SK-N-SH treated with all-trans-retinoic acid at 6 μM for 48 hours (cell line): ENCODE data around the gene RAPH1.

Source experiments
- ARNTL ChIP-seq: fragments of 450-650 bp; formaldehyde crosslinking; IDR thresholded peaks from 2 replicates; pipeline ENCODE4 v1.5.0; 2020; ENCODE audit warnings: low read depth, mild to moderate bottlenecking, moderate library complexity, borderline replicate concordance
- BACH2 ChIP-seq: fragments of 250-450 bp; sonication (Bioruptor Pico); IDR thresholded peaks from 2 replicates; pipeline ENCODE4 v1.9.0; 2021; ENCODE audit warnings: mild to moderate bottlenecking, borderline replicate concordance
- CSDC2 ChIP-seq: fragments of 250-450 bp; sonication (Bioruptor Pico); IDR thresholded peaks from 2 replicates; pipeline ENCODE4 v1.5.0; 2020; ENCODE audit warnings: mild to moderate bottlenecking, moderate library complexity
- OSR1 ChIP-seq: fragments of 250-450 bp; sonication (Bioruptor Pico); IDR thresholded peaks from 2 replicates; pipeline ENCODE4 v1.8.0; 2022; ENCODE audit warnings: moderate library complexity, mild to moderate bottlenecking, inconsistent platforms
- RARB ChIP-seq: fragments of 250-450 bp; sonication (Bioruptor Pico); IDR thresholded peaks from 2 replicates; pipeline ENCODE4 v1.8.0; 2021; ENCODE audit warnings: mild to moderate bottlenecking, moderate library complexity
- SNAI2 ChIP-seq: fragments of 250-450 bp; sonication (Bioruptor Pico); IDR thresholded peaks from 2 replicates; pipeline ENCODE4 v1.5.0; 2020; ENCODE audit warnings: mild to moderate bottlenecking, moderate library complexity
- TCF4 ChIP-seq: fragments of 250-450 bp; sonication (Bioruptor Pico); IDR thresholded peaks from 2 replicates; pipeline ENCODE4 v1.8.0; 2021; ENCODE audit warnings: mild to moderate bottlenecking, moderate library complexity, borderline replicate concordance
- TOX ChIP-seq: fragments of 250-450 bp; sonication (Bioruptor Pico); IDR thresholded peaks from 2 replicates; pipeline ENCODE4 v1.8.0; 2021; ENCODE audit warnings: mild to moderate bottlenecking, moderate library complexity, borderline replicate concordance
- ZC3H10 ChIP-seq: fragments of 250-450 bp; sonication (Bioruptor Pico); IDR thresholded peaks from 2 replicates; pipeline ENCODE4 v1.5.1; 2021; ENCODE audit warnings: mild to moderate bottlenecking, moderate library complexity
- ZFP3 ChIP-seq: fragments of 250-450 bp; sonication (Bioruptor Pico); IDR thresholded peaks from 2 replicates; pipeline ENCODE4 v1.5.0; 2020; ENCODE audit warnings: mild to moderate bottlenecking, moderate library complexity
- ZFP30 ChIP-seq: fragments of 450-650 bp; formaldehyde crosslinking; IDR thresholded peaks from 2 replicates; pipeline ENCODE4 v1.5.0; 2022; ENCODE audit warnings: mild to moderate bottlenecking, moderate library complexity
- TF ChIP-seq, protein P1 (sequence below): fragments of 250-450 bp; sonication (Bioruptor Pico); IDR thresholded peaks from 2 replicates; pipeline ENCODE4 v1.8.0; 2020; ENCODE audit warnings: mild to moderate bottlenecking, moderate library complexity, borderline replicate concordance
- TF ChIP-seq, protein P2 (sequence below): fragments of 250-450 bp; sonication (Bioruptor Pico); IDR thresholded peaks from 2 replicates; pipeline ENCODE4 v1.5.1; 2020; ENCODE audit warnings: low read depth, mild to moderate bottlenecking, moderate library complexity
- TF ChIP-seq, protein P3 (sequence below): fragments of 250-450 bp; sonication (Bioruptor Pico); IDR thresholded peaks from 2 replicates; pipeline ENCODE4 v1.5.1; 2021; ENCODE audit warnings: mild to moderate bottlenecking, moderate library complexity

DNA sequence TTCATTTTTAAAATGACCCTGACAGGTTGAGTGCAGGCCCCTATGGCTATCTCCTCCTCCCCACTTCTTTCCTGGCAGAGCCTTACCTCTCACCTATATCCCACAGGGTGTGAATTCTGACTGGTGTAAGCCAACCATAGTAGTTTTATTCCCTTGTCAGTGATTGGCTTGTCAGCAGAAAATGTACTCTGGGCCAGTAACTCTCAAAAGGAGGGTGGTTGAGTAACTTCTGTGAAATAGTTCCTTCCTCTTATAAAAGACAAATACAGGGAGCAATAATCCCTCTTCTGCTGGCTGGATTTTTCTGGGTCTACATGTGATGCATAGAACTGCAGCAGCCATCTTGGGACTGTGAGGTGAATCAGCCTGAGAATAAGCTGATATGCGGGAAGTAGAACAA is 83.4 kb downstream of the RAPH1 start:
- TF ChIP-seq, protein P1, sequence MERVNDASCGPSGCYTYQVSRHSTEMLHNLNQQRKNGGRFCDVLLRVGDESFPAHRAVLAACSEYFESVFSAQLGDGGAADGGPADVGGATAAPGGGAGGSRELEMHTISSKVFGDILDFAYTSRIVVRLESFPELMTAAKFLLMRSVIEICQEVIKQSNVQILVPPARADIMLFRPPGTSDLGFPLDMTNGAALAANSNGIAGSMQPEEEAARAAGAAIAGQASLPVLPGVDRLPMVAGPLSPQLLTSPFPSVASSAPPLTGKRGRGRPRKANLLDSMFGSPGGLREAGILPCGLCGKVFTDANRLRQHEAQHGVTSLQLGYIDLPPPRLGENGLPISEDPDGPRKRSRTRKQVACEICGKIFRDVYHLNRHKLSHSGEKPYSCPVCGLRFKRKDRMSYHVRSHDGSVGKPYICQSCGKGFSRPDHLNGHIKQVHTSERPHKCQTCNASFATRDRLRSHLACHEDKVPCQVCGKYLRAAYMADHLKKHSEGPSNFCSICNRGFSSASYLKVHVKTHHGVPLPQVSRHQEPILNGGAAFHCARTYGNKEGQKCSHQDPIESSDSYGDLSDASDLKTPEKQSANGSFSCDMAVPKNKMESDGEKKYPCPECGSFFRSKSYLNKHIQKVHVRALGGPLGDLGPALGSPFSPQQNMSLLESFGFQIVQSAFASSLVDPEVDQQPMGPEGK (CRISPR knock-in tag) = no peak
- TF ChIP-seq TOX = no peak
- no peak for TF ChIP-seq TCF4
- TF ChIP-seq ZFP3 = no peak
- TF ChIP-seq RARB (CRISPR knock-in tag) = no peak
- TF ChIP-seq, protein P2, sequence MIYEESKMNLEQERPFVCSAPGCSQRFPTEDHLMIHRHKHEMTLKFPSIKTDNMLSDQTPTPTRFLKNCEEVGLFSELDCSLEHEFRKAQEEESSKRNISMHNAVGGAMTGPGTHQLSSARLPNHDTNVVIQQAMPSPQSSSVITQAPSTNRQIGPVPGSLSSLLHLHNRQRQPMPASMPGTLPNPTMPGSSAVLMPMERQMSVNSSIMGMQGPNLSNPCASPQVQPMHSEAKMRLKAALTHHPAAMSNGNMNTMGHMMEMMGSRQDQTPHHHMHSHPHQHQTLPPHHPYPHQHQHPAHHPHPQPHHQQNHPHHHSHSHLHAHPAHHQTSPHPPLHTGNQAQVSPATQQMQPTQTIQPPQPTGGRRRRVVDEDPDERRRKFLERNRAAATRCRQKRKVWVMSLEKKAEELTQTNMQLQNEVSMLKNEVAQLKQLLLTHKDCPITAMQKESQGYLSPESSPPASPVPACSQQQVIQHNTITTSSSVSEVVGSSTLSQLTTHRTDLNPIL = no peak
- no peak for TF ChIP-seq ZC3H10 (CRISPR knock-in tag)
- TF ChIP-seq BACH2 = no peak
- no peak for TF ChIP-seq OSR1 (CRISPR knock-in tag)
- TF ChIP-seq CSDC2 = no peak
- TF ChIP-seq ARNTL (CRISPR knock-in tag) = no peak
- no peak for TF ChIP-seq SNAI2 (CRISPR knock-in tag)
- TF ChIP-seq ZFP30 = no peak
- TF ChIP-seq, protein P3, sequence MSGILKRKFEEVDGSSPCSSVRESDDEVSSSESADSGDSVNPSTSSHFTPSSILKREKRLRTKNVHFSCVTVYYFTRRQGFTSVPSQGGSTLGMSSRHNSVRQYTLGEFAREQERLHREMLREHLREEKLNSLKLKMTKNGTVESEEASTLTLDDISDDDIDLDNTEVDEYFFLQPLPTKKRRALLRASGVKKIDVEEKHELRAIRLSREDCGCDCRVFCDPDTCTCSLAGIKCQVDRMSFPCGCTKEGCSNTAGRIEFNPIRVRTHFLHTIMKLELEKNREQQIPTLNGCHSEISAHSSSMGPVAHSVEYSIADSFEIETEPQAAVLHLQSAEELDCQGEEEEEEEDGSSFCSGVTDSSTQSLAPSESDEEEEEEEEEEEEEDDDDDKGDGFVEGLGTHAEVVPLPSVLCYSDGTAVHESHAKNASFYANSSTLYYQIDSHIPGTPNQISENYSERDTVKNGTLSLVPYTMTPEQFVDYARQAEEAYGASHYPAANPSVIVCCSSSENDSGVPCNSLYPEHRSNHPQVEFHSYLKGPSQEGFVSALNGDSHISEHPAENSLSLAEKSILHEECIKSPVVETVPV (CRISPR knock-in tag) = no peak
